Measurements from ENCODE around the gene KIAA0825. TPM values are rescaled to one million over a fixed set of nuclear protein-coding genes. Genes with fewer than 3 reads are reported as not detected.

KIAA0825 gene
- total RNA-seq, 2 donors from 2014 or later: 1.8 to 2.4 TPM

DNA sequence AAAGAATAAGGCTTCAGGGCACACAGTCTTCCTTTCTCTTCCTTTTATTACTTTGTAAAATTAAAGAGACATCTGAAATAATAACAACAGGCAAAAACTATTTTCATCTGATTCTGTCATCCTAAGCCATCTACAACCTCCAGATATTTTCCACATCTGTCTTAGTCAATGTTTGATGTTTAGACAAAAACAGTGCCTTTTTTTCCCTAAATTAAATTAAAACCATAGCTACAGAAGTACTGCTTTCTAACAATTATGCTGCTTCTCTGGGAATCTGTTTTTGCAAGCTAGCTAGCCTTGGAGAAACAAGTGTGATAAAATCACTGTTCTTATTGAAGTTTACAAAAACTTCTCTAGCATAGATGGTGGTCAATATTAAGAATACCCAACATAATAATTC, 95.4 kb downstream of the KIAA0825 start:
- no peak for ATAC-seq
- DNase-seq: no peak
- intact Hi-C loops (cut with DNase I, micrococcal nuclease): no loop called here

DNA sequence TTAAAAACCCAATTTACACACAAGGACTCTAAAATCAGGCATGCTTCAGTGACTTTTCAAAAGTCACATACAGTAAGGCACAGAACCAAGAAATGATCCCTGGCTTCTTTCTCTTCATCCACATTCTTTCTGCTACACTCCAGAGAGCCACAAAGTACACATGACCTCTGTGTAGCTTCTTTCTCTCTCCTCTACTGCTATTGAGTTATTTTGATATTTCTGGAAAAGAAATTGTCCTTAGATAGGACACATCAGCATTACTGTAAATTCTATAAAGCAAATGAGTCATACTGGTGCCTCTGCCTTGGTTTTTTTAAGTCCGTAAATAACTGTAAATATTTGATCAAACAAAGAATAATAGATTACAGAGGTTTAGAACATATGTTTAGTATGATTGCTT, 96.3 kb downstream of the KIAA0825 start:
- intact Hi-C loops (cut with DNase I, micrococcal nuclease): no loop called here
- ATAC-seq: no peak

DNA sequence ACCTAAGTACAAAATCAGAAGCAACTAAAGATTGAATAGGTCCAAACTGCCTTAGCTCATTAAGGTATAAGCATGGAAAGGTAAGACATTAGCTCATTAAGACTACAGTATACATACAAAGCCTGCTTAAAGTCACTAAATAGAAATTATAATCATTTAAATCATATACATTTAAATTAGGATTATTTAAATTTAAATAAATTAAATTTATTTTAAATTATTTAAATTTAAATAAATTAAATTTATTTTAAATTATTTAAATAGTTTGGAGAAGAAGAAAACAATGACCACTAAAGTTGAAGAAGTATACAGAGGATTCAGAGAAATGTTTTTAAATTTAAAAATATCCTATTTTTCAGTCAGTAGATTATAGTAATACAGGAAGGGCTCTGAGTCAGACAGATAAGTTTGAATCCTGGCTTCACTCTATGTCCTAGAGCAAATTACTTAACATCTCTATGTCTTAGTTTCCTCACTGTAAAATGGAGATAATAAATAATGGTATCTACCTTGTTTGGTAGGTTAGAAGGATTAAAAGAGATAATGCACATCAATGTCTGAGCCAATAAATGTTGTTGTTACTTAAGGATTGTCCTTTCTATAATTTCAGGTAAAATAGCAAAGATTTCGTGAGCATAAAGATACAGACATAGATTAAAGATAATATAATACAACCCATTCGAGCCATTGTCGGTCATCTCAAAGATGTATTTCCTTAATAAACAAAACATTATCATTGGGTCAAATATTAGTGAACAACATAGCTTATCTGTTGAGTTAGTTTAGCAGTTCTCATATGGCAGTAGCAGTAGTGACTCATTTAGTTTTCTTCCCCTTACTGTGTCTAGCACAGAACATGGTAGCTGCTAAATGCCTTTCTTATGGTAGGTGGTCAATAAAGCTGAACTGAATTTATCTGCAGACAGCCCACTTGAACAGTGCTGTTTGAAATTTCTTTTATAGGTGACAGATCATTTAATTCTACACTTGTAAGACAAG, 100.6 kb downstream of the KIAA0825 start:
- no peak for DNase-seq
- no peak for ATAC-seq
- intact Hi-C loops (cut with DNase I, micrococcal nuclease): no loop called here

More for the DNA sequence above, 96.3 kb downstream of the KIAA0825 start:
- no peak for DNase-seq

DNA sequence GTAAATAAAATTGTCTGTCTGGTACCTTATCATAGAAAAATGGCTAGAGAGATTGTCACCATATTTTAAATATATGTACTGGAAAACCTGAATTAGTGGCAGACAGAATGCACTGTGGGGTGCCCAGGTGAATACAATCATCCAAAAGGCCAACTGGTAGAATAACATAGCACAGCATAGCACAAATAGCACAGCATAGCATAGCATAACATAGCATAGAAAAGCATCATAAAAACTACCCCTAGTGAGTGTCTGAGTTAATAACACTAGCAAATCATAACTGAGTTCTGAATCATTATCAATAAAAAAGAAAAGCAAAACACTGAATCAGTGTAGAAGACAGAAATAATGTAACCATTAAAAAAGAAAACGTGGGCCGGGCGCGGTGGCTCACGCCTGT, 102.3 kb downstream of the KIAA0825 start:
- intact Hi-C loops (cut with DNase I, micrococcal nuclease): no loop called here

DNA sequence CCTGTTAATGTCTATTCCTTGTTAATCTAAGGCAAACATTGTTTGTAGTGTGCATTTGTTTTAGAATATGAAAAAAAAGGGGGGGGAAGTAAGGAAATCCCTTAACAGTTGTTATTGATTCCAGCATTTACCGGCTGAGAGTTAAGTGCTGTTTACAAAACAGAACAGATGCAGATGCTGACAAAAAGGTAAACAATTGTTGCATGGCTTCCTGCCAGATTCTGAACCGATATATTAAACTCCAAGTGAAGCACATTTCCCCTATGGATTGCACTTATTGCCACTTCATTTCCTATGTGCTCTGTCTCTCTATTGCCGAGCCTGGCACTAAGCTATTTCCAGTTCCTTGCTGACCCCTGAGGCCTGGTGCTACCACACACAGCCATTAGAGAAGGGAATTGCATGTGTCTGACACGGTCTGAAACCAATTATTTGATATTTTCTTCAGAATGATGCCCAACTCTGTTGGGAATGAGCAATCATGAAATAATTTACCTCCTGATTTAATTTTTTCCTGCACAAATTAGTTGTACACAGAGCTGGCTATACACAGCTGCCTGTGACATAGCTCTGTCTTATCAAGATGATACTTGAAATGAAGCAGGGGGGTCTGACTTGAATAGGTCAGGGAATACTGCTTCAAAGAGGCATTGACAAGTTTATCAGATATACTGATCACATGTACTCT, 109.8 kb downstream of the KIAA0825 start:
- DNase-seq: no peak
- intact Hi-C loops (cut with DNase I, micrococcal nuclease): no loop called here
- ATAC-seq: no peak

More for the DNA sequence above, 102.3 kb downstream of the KIAA0825 start:
- DNase-seq: no peak
- no peak for ATAC-seq

DNA sequence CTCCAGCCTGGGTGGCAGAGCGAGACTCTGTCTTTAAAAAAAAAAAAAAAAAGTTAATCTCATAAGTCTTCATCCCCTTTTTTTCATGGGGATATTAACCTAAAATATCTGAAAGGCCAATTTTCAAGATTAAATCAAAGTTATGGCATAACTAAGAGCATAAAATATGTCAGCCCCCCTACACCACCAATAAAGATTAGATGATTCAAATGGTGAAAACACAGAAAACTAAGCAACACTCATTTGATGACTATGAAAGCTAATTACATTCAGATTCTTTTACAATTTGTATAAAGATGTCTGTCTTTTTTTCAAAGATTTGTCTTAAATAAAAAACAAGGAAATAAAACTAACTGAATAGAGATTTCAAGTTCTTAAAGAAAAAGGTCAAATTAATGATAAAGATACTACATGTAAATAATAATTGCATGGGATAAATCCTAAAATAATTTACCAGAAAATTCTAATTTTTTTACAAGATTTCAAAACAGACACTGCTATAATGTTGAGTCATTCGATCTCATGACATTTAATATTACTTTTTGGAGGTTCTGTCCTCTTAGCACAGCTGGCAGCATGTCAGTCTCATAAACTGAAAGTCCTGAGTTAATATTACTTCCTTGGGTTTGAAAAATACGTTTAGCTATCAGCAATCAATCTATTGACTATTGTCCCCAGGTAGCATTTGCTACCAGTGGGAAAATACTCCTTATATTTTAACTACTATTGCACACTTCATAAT, 112.9 kb downstream of the KIAA0825 start:
- ATAC-seq (no peak), DNase-seq (no peak)
- intact Hi-C loops (cut with DNase I, micrococcal nuclease): no loop called here

DNA sequence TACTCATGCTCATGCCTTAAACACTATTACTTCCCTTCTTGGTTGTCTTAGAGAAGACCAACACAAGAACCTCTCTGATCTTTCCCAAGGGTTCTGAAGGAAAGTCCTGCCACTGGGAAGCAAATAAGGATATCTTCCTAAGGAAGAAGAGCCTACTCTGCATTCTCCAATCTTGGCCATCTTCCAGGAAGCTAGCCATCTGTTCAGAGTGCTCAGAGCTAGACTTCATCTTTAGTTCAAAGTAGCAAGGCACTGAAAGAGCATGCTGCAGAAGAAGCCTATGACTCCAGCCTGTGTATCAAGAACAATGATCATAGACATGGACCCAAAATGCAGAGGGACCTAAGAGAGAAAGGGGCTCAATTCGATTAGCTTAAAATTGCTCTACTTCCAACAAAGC, 114.7 kb downstream of the KIAA0825 start:
- ATAC-seq (no peak), DNase-seq (no peak)
- intact Hi-C loops (cut with DNase I, micrococcal nuclease): no loop called here

DNA sequence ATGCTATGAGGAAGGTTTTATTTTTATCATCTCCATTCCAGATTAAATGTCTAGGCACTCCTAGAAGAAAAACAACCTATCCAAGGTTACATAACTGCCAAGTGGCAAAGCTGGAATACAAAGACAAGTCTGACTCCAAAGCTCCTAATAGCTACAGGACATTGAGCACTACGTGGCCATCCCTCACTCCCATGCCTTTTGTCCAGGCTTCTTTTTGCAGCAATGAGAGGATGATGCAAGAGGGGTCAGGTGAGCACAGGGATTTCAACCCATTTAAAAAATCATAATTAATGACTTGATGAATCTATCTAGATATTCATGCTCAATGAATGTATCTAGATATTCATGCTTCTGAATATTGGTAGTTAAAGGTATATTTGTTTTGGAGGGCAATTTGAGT, 117.0 kb downstream of the KIAA0825 start:
- intact Hi-C loops (cut with DNase I, micrococcal nuclease): no loop called here
- no peak for ATAC-seq
- DNase-seq: no peak

DNA sequence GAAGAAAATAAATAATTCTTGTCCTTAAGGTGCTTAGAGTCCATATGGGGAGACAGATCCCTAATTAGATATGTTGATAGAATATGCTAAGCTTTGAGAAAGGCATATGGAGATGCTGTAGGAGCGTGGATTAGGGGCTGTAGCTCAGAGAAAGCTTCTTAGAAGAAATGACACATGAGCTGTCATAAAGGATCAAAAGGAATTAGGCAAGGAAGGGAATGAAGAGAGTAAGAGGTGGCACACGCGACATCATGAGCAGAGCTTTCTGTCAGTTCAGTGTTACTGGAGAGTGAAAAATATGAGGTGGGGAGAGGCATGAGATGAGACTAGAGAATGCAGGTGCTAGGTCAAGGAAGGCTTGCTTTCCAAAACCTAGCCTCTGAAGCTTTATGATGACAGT, 118.6 kb downstream of the KIAA0825 start:
- intact Hi-C loops (cut with DNase I, micrococcal nuclease): no loop called here
- DNase-seq (no peak), ATAC-seq (no peak)

DNA sequence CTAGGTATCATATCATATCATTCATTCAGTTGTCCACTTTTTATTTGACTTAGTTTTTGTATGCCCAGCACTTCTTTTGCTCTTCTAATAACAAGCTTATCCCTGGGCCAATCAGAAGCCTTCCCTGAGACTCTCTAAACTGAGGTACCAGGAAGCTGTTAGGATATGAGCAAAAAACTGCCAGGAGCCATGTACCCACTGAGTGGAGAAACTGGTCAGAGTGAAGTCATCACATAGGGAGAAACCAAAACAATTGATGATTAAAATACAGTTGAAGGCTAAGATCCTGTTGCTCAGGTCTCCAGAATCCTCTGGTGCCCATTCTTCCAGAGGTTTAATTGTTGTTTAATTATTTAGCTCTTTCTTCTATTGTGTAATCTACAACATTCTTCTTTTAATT, 120.2 kb downstream of the KIAA0825 start:
- intact Hi-C loops (cut with DNase I, micrococcal nuclease): no loop called here
- no peak for ATAC-seq
- DNase-seq: no peak

DNA sequence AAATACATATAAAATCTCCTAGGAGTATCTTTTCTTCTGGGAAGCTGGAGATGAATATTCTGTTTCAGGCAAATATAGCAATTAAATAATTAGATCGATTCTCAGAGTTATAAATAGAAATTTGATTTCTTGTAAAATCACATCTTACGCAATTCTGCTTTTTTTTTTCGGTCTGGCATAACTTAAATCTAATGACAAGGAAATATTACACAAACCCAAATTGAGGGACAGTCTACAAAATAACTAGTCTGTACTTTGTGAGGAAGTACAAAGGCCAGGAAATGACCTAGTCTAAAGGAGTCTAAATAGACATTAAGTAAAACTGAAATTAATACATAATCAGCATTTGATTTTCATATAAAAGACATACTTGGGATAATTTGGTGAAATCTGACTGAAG, 133.3 kb downstream of the KIAA0825 start:
- DNase-seq (no peak), ATAC-seq (no peak)
- intact Hi-C loops (cut with DNase I, micrococcal nuclease): no loop called here

DNA sequence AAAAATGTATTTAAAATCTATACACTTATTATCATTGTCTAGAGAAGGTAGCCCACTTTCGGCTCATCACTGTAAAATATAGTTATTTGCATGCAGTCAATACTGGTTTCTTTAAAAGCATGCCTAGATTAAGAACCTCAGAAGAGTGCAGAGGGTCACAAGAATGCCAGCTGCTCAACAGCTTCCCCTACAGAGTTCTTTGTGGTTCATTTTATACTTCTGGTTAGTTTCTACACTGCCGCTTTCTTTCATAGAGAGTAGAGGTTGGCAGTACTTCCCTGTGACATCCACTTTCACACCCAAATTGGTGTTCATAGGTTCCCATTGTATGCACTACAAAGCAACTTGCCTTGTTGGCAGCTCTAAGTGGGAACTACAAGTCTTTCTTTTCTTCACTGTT, 137.3 kb downstream of the KIAA0825 start:
- DNase-seq: no peak
- intact Hi-C loops (cut with DNase I, micrococcal nuclease): no loop called here
- ATAC-seq: no peak

DNA sequence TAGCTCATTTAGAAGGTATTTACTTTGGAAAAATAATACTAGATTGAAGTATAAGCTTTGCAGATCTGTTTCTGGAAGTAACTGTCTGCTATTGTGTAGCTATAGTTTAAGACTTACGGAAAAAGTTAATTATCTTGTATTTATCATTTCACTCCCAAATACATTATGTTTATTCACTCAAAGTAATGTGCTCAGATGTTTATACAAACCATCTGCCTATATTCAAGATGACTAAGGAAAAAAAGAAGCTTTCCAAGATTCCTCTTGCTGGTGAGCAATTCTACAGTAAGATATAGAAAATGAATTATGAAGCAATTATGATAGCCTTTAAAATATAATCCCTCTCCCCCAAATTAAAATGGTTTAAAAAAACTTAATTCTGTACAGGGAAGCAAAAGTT, 137.9 kb downstream of the KIAA0825 start:
- DNase-seq (no peak), ATAC-seq (no peak)
- intact Hi-C loops (cut with DNase I, micrococcal nuclease): no loop called here

DNA sequence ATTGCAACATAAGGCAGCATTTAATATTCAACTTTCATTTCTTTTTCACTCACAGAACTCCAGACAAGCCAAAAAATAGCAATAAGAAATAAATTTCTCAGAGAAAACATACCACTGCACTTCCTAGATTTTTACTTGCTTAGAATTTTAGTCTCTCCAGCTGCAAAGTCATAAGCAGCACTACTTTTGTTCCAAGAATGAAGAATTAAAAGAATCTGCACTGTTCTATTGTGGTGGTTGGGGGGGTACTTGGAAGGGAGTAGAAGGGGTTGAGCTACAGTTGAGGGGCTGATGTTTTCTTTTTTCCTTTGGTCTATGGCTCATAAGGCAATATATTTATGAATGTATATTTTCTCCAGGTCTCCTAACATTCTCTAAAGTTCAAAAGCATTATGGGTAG, 144.5 kb downstream of the KIAA0825 start:
- no peak for ATAC-seq
- DNase-seq: no peak
- intact Hi-C loops (cut with DNase I, micrococcal nuclease): no loop called here

DNA sequence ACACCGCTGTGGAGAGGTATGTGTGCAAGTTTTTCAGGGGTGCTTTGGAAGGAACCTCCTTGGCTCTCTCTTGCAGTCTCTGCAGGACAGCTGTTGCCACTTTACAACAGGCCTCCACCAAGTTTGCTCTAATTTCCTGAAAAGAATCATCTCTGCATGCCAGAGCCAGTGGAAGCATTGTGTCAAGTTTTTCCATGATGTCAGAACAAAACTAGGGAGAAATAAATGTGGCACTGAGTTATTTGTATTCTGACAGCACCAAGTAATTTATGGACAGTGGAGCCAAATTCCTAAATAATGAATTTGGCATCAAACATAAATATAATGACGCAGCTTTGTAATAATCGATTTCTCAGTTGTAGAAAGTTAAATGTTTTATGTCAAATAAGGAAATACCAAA, 146.9 kb downstream of the KIAA0825 start:
- no peak for ATAC-seq
- intact Hi-C loops (cut with DNase I, micrococcal nuclease): no loop called here

DNA sequence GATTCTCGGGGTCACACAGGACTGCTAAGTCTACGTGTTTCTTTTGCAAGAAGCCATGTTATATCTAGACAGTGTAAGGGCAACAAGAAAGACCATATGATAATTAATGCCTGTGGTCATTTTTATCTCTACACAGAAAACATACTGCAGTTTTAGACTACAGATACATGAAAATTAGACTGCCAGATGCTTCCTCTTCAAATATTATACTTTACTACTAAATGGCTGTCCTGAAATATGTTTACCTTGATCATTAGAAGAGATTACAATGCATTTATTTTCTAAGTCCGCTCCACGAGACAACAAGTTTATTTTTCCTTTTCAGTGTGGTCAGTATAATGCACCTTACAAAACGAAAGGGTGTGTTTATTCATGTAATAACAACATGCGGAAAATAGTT, 147.6 kb downstream of the KIAA0825 start:
- no peak for DNase-seq
- no peak for ATAC-seq
- intact Hi-C loops (cut with DNase I, micrococcal nuclease): no loop called here

More for the DNA sequence above, 146.9 kb downstream of the KIAA0825 start:
- no peak for DNase-seq

DNA sequence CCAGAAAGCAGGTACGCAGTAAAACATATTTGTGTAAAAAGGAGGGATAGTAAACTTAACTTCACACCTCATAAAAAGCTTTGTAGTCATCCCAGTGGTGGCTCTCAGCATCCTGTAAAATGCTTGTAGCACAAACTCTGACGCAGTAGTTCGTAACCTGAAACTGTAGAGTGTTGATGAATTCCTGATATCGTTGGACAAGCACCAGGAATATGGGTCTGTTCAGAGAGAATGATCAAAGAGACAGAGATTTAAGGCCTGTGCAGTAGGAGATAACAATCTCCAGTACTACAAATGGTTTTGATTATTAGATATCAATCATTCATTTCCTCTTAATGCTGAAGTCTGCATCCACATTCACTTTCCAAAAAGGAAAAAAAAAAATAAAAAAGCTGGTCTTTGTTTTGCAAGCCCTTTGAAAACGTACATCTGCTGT, 148.5 kb downstream of the KIAA0825 start:
- intact Hi-C loops (cut with DNase I, micrococcal nuclease): no loop called here
- DNase-seq (no peak), ATAC-seq (no peak)

DNA sequence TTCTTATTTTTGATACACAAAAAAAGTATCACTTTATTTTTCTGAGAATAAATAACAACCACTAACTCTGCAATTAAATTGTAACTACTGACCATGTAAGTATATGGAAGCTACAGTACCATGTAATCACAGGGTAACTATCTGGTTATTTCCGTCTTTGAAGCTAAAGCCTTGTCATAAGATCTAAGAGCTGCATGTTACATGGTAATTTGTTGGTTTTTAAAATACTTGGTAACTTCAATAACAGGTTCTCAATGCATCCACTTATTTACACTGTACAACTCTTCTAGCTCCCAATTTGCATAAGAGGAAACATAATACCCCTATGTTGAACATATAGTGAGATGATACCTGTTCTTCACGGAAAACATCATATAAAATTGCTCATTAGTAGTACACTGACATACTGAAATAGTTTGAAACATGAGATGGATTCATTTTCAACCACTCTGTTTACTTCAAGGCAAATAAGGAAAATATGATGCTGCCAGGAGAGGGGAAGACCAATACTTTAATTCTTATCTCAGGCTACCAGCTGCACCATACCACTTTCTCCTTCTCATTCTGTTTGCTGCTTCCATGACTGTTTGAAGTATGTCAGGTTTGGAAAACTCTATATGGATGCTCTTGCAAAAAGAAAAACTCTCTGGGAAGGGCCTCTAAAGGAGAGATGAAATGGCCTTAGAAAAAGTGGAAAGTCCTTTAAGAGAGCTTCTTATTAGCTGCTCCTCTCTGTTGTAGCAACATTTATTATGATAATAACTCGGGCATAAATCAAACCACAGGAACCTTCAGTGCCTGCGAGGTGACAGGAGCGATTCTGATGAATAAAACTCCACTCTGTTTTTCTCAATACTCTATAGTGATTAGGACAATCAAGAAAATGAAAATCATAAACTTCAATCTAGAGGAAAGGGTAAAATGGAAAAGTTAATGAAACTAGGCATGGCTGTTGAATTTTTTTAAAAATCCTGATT, 150.2 kb downstream of the KIAA0825 start:
- intact Hi-C loops (cut with DNase I, micrococcal nuclease): no loop called here
- DNase-seq (no peak), ATAC-seq (no peak)

Data from left colon (tissue), 2 donors.